ENCODE data around the gene CABP2. TPM values are rescaled to one million over a fixed set of nuclear protein-coding genes. Genes with fewer than 3 reads are reported as not detected.

Gene CABP2
- polyA plus RNA-seq, 1 of the 3 experiments (the other 2 are of a cell fraction), result not detected

- Histone ChIP-seq H3K27ac (ENCODE audit: low read depth in 2 of 2, low read length in 1 of 2) (no peak overlapping the region), H3K4me1 (ENCODE audit: control insufficient read depth in 1 of 2, insufficient read depth in 2 of 2, low read depth in 1 of 2, low read length in 1 of 2) (no peaks in the 10 kb centered on the region), H3K9me2 (no peaks in the 10 kb centered on the region), H3K36me3 (replicated peaks in 1 of 2; ENCODE audit: control insufficient read depth in 1 of 2, insufficient read depth in 2 of 2, low read length in 1 of 2) (no peaks in the 10 kb centered on the region), H3K4me2 (no peak overlapping the region), H3K9ac (no peak overlapping the region), H4K20me1 (ENCODE audit: insufficient read depth) (no peaks in the 10 kb centered on the region), H3K4me3 (ENCODE audit: low read depth in 2 of 2, low read length in 1 of 2) (no peak overlapping the region), H3K9me3 (no peaks in the 10 kb centered on the region), H3K79me2 (ENCODE audit: insufficient read depth) (no peaks in the 10 kb centered on the region), H2AFZ (ENCODE audit: low read depth) (no peak overlapping the region), H3F3A (replicated peaks; ENCODE audit: insufficient read depth) (no peaks in the 10 kb centered on the region), H3K27me3 (ENCODE audit: insufficient read depth) (no peaks in the 10 kb centered on the region)
- POLR2A ChIA-PET, result no interaction called here
- TF ChIP-seq MEF2A (IDR thresholded peaks at IDR 0.05; ENCODE audit: borderline replicate concordance, low read depth) (no peak), NFIC (IDR thresholded peaks at IDR 0.05; ENCODE audit: borderline replicate concordance) (no peak), GATA2 (CRISPR knock-in tag; IDR thresholded peaks at IDR 0.05) (no peak), USF2 (IDR thresholded peaks at IDR 0.05; ENCODE audit: borderline replicate concordance, low read depth, low read length) (no peak)
- CTCF ChIA-PET, result interaction anchor here (1.0 to 1.9 kb wide), 2 partner anchors 25 to 27 kb away, joined by 3 to 4 read pairs; no protein-coding TSS in a partner anchor
- 77% methylated on average over 6 of the region's 8 CpGs for WGBS (ENCODE audit: low lambda C conversion rate)
- no peak for DNase-seq
Measured at GRCh38 chr11:67545280-67545679, 22.0 kb upstream of the CABP2 start.

DNA sequence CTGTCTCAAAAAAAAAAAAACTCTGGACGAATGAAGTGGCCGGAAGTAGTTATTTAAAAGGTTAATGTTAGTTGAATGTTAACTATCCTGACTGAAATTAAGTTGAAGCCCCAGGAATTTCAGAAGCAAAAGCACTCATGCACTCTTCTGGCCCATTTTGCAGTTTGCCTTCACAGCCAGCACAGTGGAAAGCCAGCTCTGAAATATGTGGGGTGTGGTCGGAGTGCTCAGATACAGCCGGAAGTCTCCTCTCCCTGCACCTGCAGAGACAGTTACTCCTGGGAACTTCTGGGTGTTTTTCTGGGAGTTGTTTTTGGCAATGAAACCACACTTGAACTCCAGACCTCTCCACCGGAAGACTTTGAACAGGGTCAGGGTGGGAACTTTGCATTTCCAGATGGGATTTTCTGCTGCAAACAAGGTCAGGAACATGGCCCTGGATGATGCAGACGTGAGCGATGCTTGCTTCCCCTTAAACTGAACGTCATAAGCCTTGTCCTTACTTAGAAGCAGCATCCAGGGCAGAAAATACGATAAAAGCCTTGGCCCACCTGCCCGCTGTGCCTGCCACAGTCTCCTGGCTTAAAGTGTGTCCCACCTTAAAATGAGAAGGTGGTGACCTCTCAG lies 21.5 kb upstream of the CABP2 start:
- POLR2A ChIA-PET, result interaction anchor here (0.7 kb wide), 1 partner anchor 85 kb away, joined by 4 read pairs; the partner anchor contains the start of gene NUDT8
- Histone ChIP-seq H3K27ac (ENCODE audit: low read depth in 2 of 2, low read length in 1 of 2) (no peak overlapping the region), H3K4me2 (no peak overlapping the region), H3K79me2 (ENCODE audit: insufficient read depth) (no peaks in the 10 kb centered on the region), H3K27me3 (ENCODE audit: insufficient read depth) (no peaks in the 10 kb centered on the region), H3F3A (replicated peaks; ENCODE audit: insufficient read depth) (no peaks in the 10 kb centered on the region), H4K20me1 (ENCODE audit: insufficient read depth) (no peaks in the 10 kb centered on the region), H2AFZ (ENCODE audit: low read depth) (no peak overlapping the region), H3K4me3 (ENCODE audit: low read depth in 2 of 2, low read length in 1 of 2) (no peak overlapping the region), H3K9me3 (no peaks in the 10 kb centered on the region), H3K9me2 (no peaks in the 10 kb centered on the region), H3K36me3 (replicated peaks in 1 of 2; ENCODE audit: control insufficient read depth in 1 of 2, insufficient read depth in 2 of 2, low read length in 1 of 2) (no peaks in the 10 kb centered on the region), H3K4me1 (ENCODE audit: control insufficient read depth in 1 of 2, insufficient read depth in 2 of 2, low read depth in 1 of 2, low read length in 1 of 2) (no peaks in the 10 kb centered on the region), H3K9ac (no peak overlapping the region)
- TF ChIP-seq FOXJ3 (CRISPR knock-in tag; IDR thresholded peaks at IDR 0.05), result no peak
- no peak for TF ChIP-seq GABPA (IDR thresholded peaks at IDR 0.05; ENCODE audit: low read depth)
- TF ChIP-seq SMC3 (IDR thresholded peaks at IDR 0.05; ENCODE audit: low read depth, low read length), result no peak
- TF ChIP-seq NRF1 (IDR thresholded peaks at IDR 0.05; ENCODE audit: low read depth, low read length), result no peak
- TF ChIP-seq RFX5 (IDR thresholded peaks at IDR 0.05; ENCODE audit: low read length), result no peak
- TF ChIP-seq EP300 (IDR thresholded peaks at IDR 0.05; ENCODE audit: borderline replicate concordance in 1 of 2, low read depth in 1 of 2, low read length in 1 of 2), result no peak
- TF ChIP-seq USF1 (IDR thresholded peaks at IDR 0.05; ENCODE audit: borderline replicate concordance, low read depth), result no peak
- no peak for TF ChIP-seq ELF1 (IDR thresholded peaks at IDR 0.05)
- CTCF ChIA-PET, result interaction anchor here (0.6 kb wide), 1 partner anchor 414 kb away, joined by 4 read pairs; no protein-coding TSS in a partner anchor
- no peak for DNase-seq
- WGBS (ENCODE audit: low lambda C conversion rate), result 79% methylated on average over 10 of the region's 10 CpGs
